NCI-H1105 treated with DMSO at 0.1 percent for 48 hours (cell line): Measurements from ENCODE around the gene CALR.

Experiments used
- DNase-seq: peaks from one replicate; lab custom pipeline; 2025; lab: John Stamatoyannopoulos, UW

Gene CALR

GRCh38 chr19:12979974-12980373 is 41.6 kb downstream of the CALR start:
- no peak for DNase-seq

DNA sequence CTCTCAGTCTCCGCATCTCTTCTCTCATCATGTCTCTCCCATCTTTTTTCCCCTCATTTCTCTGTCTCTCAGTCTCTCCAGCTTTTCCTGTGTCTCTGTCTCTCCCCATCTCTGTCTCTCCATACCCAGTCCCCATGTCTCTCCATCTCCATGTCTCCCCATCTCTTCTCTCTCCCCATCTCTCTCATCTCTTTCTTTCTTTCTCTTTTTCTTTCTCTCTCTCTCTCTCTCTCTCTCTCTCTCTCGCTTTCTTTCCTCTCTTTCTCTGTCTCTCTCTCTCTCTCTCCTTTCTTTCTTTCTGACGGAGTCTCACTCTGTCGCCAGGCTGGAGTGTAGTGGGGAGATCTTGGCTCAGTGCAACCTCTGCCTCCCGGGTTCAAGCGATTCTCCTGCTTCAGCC is 44.2 kb downstream of the CALR start:
- DNase-seq, result no peak

- DNase-seq, result no peak
Measured at GRCh38 chr19:12983091-12983490, 44.7 kb downstream of the CALR start.

DNA sequence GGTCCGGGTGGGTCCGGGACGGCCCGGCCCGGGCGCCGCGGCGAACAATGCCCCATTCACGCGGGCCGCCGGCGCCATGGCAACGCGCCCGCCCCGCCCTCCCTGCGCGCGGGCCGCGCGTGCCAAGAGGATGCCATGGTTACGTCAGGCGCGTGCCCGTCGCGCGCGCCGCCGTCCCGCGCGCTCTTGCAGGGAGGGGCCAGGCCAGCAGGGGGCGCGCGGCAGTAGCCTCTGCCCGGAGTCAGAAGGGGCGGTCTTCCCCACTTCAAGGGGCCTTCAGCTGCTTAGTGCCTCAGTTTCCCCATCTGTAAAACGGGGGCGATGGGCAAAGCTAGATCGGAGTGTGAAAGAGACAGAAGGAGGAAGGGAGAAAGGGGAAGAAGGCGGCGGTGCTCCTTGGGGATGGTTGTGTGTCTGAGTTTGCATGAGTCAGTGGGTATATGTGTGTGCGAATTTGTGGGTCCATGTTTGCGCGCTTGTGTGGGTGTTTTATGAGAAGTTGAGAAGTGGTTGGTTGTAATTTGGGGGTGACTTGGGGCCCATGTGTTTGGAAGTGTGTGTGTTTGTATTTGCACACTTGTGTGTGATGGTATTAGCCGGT is 45.2 kb downstream of the CALR start:
- peak; percentile 64 for DNase-seq

- DNase-seq, result no peak
Measured at GRCh38 chr19:12984143-12984627, 45.8 kb downstream of the CALR start.

DNA sequence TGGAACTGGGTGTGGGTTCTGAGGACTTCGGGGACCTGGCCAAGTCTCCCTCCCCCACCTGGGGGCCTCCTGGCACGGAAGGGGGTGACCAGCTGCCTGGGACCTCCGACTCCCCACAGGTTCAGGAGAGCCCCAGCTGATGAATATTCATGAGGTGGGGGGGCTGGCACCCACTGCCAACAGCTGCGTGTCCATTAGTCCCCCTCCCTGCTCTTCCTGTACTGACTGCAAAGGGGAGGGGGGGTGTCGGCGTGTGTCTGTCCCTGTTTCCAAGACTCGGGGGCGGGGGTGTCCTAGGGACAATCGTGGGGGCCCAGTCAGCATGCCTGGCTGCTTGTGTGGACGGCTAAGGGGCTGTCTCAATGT is 46.3 kb downstream of the CALR start:
- DNase-seq, result no peak

DNA sequence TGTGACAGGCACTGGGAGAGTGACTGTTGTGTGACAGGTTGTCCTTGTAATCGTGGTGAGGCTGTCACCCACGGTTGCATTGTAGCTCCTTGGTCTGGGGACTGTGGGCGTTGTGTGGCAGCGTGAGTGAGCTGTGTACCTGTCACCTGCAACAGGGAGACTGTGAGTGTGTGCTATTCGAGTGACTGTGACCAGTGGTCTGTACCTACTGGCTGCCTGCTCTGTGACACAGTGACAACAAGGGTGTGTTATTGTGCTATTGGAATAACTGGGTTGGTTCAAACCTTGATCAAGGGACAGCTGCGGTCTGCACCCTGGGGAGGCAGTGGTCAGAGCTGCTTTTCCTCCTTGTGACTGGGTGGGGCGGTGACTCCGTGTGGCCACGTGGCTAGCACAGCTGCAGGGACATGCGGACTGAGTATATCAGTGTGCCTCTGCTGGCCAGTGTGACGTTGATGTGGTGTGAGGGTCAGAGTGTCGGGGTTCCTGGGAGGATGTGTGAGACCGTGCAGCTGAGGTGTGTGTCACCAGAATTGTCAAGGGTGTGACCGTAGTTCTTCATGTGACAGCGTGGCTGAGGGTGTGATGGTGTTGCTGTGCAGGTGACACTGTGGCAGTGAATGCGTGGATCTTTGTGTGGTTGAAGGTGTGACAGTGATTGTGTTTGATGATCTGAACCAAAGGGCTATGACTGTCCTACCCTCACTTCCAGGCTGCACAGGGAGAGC is 46.8 kb downstream of the CALR start:
- no peak for DNase-seq

DNA sequence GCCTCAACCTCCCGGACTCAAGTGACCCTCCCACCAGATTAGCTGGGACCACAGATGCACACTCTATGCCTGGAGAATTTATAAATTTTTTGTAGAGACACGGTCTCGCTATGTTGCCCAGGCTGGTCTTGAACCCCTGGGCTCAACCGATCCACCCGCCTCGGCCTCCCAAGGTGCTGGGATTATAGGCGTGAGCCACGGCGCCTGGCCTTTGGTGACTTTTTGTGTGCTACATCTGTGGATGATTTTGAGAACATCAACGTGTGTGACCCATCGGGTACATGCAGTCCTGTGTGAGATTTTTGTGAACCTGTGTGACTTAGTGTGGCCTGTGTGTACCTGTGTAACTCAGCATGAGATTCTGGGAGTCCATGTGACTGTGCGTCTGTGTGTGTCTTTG is 48.3 kb downstream of the CALR start:
- no peak for DNase-seq

GRCh38 chr19:12987190-12987589 is 48.8 kb downstream of the CALR start:
- DNase-seq, result no peak

- peak; percentile 22 for DNase-seq
Measured at GRCh38 chr19:12987781-12988180, 49.4 kb downstream of the CALR start.

DNA sequence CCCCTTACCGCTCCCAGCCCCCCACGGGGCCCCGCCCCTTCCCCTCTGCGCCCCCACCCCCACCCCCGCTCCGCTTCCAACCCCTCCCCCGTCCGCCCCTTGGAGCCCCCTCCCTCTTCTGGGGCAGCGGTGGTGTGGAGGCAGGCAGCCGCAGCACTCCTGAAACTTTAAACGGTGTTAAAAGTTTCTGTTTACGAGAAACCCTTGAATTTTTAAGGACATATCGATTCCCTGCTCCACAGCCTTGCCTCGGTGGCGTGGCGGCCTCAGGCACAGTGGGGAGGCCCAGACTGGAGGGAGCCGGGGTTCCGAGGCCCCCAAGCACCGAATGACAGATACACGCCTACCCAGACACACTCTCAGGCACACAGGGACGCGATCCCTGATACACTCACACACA is 52.0 kb downstream of the CALR start:
- no peak for DNase-seq

- no peak for DNase-seq
Measured at GRCh38 chr19:12990853-12991252, 52.4 kb downstream of the CALR start.

- DNase-seq, result no peak
Measured at GRCh38 chr19:12991296-12991695, 52.9 kb downstream of the CALR start.

DNA sequence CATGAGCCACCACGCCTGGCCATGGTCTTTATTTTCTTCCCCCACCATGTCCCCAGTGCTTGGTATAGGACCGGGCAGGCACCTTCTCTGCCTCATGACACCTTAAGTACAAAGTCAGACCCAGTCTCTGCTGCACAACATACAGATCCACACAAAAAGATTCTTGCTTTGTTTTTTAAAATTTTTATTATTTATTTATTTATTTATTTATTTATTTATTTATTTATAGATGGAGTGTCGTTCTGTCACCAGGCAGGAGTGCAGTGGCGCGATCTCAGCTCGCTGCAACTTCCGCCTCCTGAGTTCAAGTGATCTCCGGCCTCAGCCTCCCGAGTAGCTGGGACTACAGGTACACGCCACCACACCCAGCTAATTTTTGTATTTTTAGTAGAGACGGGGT is 54.3 kb downstream of the CALR start:
- no peak for DNase-seq

- no peak for DNase-seq
Measured at GRCh38 chr19:12993562-12993961, 55.2 kb downstream of the CALR start.
